Stimulated activated CD8-positive, alpha-beta memory T cell treated with anti-CD3 and anti-CD28 coated beads, Interleukin-2, amount 100 ng/mL, for 1 hour (primary cell): ENCODE measurements around the gene SSBP4.

ENCODE experiments used
- DNase-seq, 2 donors: peaks; one replicate each; pipeline ENCODE4 v3.0.0-alpha.2; 2020; ENCODE audit warnings: low read depth in 2 of 2

Gene SSBP4

DNA sequence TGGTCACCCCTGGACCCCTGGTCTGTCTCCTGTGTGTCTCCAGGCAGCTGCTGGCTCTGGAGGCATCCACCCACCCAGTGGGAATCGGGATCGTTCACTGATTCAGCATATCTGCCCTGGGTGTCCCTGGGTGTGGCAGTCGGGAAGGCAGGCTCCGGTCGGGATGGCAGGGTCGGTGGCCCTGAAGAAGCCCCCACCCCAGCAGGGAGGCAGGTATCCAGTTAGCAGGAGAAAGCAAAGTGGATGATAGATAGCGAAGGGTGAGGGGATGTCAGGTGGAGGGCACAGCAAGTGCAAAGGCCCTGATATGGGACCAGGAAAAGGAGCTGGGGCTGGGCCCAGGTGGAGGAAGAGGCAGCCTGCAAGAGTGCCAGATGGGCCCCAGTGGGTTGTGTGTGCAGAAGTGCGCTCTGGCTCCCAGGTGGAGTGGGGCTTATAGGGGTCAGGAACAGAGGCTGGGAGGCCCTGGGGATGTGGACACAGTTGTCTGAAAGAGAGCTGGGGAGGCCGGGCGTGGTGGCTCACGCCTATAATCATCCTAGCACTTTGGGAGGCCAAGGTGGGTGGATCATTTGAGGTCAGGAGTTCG is 2.3 kb downstream of the SSBP4 start:
- DNase-seq: no peak

DNA sequence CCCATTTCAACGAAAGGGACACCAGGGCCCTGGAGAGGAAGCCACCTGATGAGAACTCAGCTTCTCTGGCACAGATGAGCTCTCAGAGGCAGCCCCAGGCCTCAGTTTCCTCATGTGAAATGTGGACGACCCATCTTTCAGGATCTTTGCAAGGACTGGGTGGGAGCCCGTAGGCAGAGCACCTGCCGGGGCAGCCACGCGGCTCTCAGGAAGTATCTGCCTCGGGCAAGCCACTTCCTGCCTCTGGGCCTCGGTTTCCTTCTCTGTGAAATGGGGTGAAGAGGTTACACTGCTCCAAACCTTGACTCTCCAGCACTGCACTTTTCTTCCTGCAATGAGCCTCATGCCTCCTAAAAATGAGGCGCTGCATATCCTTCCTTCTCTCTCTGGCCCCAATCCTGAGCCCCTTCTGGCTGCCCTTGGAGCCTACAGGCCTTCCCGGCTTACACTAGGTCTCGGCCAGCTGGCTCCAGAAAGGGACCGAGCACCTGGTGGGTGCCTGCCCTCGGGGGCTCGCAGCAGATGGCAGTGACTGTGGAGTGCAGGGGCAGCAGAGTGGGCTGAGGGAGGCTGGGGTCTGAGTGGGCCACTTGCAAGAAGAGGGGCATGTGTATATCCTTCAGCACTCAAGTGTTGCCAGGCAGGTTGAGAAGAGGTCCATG is 3.5 kb downstream of the SSBP4 start:
- no peak for DNase-seq

- no peak for DNase-seq
Measured at GRCh38 chr19:18423258-18424020, 4.2 kb downstream of the SSBP4 start.

DNA sequence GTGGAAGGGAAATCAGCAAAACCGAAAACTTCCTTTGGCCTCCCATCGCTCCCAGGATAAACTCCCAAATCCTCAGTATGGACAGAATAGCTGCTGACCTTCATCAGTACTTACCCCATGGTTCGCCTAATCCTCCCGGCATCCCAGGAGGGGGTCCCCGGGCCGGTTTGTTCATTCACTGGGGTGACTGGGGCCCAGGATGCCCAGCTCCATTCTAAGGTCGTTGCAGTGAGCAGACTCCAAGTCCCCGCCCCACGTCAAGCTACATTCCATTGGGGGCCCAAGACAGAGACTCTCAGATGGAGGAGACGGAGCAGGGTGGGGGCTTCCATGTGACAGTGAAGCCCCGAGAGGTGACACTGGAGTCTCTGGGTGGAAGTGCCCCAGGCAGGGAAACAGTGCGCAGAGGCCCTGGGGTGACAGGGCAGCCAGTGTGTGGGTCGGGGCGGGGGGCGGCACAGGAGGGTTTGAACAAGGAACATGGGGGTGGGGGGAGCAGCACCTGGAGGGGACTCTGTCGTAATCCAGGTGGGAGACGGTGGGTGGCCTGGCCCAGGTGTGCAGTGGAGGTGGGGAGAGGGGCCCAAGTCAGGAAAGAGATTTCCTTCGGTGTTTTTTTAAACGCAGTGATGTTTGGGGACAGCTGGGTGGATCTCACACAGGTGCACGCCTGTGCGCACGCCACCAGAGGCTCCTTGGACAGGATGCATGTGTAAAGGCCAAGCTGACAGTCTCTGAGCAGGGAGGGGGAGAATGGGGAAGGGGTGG is 5.1 kb downstream of the SSBP4 start:
- no peak for DNase-seq

DNA sequence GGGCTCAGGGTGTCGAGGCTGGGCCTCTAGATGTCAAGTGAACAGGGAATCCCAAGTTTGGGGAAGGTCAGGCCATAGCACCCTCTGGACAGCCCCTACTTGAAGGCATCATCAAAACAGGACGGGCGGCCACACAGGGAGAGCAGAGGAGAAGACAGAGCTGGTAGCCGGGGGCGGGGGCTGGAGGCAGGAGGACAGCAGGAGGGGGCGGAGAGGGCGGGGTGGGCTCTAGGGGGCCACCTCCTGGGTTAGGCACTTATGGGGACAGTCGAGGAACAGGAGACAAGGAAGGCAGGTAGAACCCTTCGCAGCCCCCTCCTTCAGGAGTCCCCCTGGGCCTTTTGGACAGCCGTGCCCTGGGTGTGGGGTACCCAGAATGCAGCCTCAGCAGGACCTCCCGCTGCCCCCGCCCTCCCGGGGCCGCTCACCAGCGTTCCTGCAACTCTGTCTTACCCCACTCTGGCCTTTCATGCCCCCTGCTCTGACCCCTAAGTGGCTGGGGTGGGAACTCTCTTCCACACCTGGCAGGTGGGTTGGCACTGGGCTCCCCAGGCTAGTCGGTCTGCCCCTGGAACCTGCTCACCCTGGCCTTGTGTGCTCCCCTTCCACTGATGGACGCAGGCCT is 5.8 kb downstream of the SSBP4 start:
- DNase-seq: no peak

DNA sequence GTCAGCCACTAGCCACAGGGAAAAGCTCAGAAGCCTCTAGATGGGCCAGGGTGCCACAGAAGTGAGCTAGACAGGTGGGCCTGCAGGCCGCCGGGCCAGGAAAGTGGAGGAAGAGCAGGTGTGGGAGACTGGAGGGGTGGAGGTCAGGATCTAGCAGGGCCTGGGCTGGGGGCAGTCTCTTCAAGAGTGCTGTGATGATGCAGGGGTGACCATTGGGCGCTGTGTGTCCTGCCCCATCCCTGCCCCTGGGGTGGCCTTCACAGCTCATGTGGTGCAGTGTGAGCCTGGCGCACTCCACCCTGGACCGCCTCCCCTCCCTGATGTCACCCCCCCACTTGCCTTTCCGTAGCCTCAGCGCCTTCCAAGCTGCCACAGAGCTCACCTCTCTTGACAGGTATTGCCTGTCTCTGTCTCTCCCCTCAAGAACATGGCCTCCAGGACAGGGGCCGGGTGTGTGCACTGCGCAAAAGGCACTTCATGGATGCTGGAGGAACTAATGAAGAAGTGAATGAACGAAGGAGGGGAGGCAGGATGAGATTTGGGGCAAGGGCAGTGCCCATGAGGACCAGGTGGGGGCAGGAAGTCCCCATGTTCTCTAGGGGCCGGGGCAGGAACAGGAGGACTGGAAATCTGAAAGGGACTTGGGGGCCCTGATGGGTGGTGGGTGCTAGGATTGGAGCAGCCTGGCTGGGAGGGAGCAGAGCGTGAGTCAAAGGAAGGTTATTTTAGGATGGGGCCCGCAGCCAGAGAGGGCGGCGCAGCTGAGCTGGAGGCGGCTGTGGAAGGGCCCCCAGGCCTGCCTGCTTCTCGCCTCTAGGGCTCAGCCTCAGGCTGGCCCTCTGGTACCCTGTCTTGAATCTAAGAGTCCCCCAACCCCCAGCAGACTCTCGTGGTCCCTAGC is 6.6 kb downstream of the SSBP4 start:
- DNase-seq: no peak

DNA sequence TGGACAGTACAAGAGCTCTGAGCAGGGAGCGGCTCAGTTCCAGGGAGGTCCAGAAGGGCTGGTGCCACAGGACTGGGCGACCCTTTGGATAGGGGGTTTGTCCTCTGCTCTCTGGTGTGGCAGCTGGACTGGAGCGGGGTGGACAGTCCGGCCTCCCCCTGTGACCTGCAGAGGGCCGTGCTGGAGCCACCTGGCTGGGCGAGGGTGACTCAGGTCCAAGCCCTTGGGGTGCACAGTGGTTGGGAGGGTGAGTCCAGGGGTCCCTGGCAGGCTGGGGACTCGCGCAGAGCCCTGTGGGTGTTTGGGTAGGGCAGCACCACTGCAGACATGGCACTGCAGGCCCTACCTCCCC is 7.2 kb downstream of the SSBP4 start:
- no peak for DNase-seq

- no peak for DNase-seq
Measured at GRCh38 chr19:18427080-18427742, 8.0 kb downstream of the SSBP4 start.

DNA sequence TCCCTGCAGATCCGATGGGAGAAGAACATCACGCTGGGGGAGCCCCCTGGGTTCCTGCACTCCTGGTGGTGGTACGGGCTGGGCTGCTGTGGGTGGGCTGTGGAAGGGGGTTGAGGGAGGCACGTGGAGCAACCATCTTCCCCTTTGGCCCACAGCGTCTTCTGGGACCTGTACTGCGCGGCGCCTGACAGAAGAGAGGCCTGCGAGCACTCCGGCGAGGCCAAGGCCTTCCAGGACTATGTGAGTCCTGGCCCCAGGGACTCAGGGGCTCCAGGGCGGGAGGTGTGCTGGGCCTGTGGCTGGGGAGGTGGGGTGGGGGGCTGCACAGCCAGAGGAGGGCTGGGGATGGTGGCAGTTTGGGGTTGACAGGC is 8.5 kb downstream of the SSBP4 start:
- no peak for DNase-seq

GRCh38 chr19:18428173-18428786 is 9.1 kb downstream of the SSBP4 start:
- no peak for DNase-seq

DNA sequence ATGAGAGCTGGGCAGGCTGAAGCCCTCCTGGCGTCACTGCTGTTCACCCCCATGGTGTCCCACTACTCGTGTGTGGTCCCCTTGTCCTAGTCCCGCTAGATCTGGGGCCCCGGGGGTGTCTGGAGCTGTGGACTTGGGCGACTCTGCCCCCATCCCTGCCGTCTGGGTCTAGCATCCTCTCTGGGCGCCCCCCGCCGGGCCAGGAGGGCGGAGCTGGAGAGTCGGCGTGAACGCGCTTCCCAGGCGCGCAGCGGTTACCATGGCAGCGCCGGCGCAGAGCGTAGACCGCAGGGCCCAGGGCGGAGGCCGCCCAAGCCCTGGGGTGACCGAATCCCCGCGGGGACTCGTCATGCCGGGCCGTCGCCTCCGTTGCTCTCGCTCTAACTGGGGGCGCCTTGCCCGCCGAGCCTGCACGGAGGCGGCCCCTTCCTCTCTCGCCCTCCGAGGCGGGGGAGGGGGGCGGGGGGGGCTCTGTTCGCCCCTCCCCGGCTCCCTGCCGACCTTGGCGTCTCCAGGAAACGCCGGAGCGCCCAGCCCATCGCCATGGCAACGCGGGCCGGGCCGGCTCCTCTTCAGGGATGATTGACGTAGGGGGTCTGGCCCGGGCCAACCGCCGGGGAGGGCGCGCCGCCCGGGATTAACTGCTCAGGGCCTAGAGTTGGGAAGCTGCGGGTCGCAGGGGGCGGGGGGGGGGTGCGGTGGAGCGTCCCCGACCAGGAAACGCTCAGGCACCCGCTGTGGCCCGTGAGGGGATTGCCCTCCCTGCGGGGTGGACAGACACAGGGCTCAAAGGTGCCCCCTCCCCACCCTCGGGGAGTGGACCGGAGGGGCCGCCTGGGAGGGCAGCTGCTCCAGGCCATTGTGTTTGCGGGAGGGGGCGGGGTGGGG is 9.8 kb downstream of the SSBP4 start:
- peak; percentile 67 to 74 for DNase-seq

DNA sequence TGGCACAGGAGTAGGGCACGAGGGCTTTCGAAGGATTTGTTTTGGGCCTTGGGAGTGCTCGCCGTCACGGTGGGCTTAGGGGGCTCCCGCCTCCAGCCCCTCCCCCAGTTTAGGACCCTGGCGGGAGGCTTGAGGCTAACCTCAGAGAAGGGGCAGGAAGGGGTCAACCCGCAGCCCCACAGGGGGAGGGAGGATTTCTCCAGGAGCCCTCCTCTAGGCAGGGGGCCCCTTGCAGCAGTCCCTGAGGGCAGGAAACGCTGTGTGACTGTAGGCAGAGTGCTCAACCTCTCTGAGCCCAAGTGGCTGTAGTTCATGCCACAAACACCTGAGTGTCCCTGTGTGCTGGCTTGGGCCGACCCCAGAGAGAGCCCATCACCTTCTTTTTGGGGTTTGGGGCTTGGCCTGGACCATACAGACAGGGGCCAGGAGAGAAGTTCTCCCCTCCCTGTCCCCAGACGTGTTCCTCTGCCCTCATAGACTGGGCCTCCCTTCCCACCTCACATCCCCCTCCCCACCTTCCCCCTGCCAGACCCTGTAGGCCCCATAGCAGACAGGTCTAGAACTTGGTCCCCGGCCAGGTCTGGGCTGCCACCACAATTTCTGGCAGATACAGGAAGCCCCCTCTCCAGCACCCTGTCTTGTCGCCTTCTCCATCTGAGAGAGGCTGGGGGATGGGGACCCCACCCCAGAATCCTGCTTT is 10.7 kb downstream of the SSBP4 start:
- no peak for DNase-seq

GRCh38 chr19:18430417-18431144 is 11.4 kb downstream of the SSBP4 start:
- DNase-seq: no peak

GRCh38 chr19:18431351-18432197 is 12.4 kb downstream of the SSBP4 start:
- DNase-seq: no peak

- no peak for DNase-seq
Measured at GRCh38 chr19:18432275-18433014, 13.2 kb downstream of the SSBP4 start.
